PFSK-1 (cell line): ENCODE results near the gene SLC5A3.

Experiments
- FOXP2 ChIP-seq: optimal IDR thresholded peaks from 2 replicates; pipeline ENCODE3; 2011; ENCODE audit warnings: borderline replicate concordance, control low read depth, inconsistent platforms; ENCODE audit not compliant: insufficient read depth; ENCODE audit errors: extremely low read length, extremely low read depth
- POLR2AphosphoS5 ChIP-seq: IDR thresholded peaks from 2 replicates; pipeline ENCODE4 v1.6.1; 2012; ENCODE audit warnings: low read depth, mild to moderate bottlenecking, control low read depth, low read length, moderate library complexity
- REST ChIP-seq, 2 experiments: IDR thresholded peaks; 2 replicates each; pipeline versions ENCODE4 v1.6.1 to v1.8.0; 2011 to 2012; ENCODE audit warnings: low read depth in 2 of 2, low read length in 2 of 2, control low read depth in 1 of 2, inconsistent platforms in 1 of 2, mild to moderate bottlenecking in 1 of 2, moderate library complexity in 1 of 2; ENCODE audit not compliant: insufficient read depth in 1 of 2
- SIN3A ChIP-seq: IDR thresholded peaks from 2 replicates; pipeline ENCODE4 v1.6.1; 2012; ENCODE audit warnings: mild to moderate bottlenecking, low read length, moderate library complexity, borderline replicate concordance; ENCODE audit not compliant: insufficient read depth
- TAF1 ChIP-seq: IDR thresholded peaks from 2 replicates; pipeline ENCODE4 v1.6.1; 2012; ENCODE audit warnings: low read length, control low read depth, borderline replicate concordance; ENCODE audit not compliant: insufficient read depth

The SLC5A3 gene

GRCh38 chr21:34074283-34075090 lies 1.1 kb downstream of the SLC5A3 start:
- TF ChIP-seq REST (IDR thresholded peaks at IDR 0.05; ENCODE audit: insufficient read depth in 1 of 2, low read depth in 2 of 2, low read length in 2 of 2) (no peak), POLR2AphosphoS5 (no peak), FOXP2 (no peak), SIN3A (no peak), TAF1 (no peak)

DNA sequence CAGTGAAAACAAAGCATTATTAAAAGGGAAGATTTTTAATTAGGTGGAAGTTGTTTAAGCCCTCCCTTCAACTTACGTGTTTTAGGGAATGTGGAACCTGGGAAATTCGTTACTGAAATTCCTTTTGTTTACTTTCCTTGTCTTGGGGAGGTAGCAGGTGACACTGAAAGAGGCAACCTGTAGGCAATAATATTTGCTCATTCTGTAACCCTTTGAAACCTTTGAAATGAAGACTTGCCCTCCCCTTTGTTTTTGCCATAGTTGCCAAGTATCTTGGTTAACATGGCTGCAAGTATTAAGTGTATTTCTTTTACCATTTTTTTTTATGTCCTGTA lies 1.7 kb downstream of the SLC5A3 start:
- TF ChIP-seq TAF1 (no peak), SIN3A (no peak), REST (IDR thresholded peaks at IDR 0.05; ENCODE audit: insufficient read depth in 1 of 2, low read depth in 2 of 2, low read length in 2 of 2) (no peak), POLR2AphosphoS5 (no peak), FOXP2 (no peak)

DNA sequence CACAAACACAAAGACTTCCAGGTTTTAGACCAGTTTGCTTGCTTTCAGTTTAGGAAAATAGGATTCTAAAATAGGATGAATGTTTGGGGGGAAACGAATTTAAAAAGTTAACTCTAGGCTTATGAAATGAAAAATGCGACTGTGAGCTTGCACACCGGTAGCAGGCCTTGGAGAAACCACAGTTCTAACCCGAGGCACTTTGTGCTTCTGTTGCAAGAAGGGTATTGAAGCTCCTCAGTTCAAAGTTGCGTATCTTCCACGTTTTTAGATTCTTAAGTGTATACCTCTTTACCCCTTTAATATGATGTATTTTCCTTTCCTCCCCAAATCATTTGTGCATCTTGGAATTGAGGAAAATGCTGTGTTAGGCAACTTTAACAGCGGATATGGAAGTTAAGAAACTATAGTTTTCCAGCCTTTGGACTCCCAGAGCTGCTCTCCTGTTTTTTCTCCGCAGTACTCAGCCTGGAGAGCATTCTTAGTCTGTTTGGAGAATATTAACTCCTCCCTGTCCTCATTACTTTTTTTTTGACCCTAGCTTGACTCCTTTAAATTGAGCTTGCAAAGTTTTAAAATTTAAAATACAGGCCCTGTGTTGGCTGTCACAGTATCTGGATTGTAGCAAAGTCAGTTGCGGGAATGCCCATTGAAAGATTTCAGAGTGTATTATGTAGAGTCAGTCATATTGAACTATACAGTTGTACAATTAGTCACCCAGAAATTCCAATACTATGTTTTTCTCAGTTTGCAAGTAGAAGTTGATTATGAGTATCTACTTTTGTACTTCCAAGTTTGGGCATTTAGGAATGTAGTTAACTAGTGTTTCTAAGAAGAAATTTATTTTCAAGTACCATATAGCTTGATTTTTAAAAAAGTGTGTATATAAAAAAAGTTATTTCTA lies 2.6 kb downstream of the SLC5A3 start:
- TF ChIP-seq TAF1 (no peak), POLR2AphosphoS5 (no peak), REST (IDR thresholded peaks at IDR 0.05; ENCODE audit: insufficient read depth in 1 of 2, low read depth in 2 of 2, low read length in 2 of 2) (no peak), FOXP2 (no peak), SIN3A (no peak)

DNA sequence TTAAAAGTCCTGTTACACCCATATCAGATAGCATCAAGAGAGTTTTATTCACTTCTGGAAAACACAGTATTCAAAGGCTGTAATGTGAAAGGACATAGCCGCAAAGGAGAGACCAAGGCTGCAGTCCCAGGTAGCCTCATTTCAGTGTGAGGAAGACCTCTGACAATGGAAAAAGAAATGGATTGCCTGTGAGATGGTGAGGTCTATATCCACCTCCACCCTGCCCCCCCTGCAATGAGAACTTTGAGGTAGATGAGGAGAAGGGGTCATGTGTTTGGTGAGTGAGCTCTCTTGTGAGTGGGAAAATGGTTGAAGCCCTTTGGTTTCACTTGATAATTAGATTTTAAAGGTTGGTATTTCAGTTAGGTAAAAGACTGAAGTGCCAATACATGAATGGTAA lies 3.5 kb downstream of the SLC5A3 start:
- TF ChIP-seq POLR2AphosphoS5 (no peak), SIN3A (no peak), TAF1 (no peak), REST (IDR thresholded peaks at IDR 0.05; ENCODE audit: insufficient read depth in 1 of 2, low read depth in 2 of 2, low read length in 2 of 2) (no peak), FOXP2 (no peak)
